ENCODE measurements around the gene GARIN5A.

- no peak for TF ChIP-seq NFIC (IDR thresholded peaks at IDR 0.05; ENCODE audit: borderline replicate concordance)
- no peak for TF ChIP-seq FOXJ3 (CRISPR knock-in tag; IDR thresholded peaks at IDR 0.05)
- TF ChIP-seq ELF1 (IDR thresholded peaks at IDR 0.05): no peak
- TF ChIP-seq, protein P1, sequence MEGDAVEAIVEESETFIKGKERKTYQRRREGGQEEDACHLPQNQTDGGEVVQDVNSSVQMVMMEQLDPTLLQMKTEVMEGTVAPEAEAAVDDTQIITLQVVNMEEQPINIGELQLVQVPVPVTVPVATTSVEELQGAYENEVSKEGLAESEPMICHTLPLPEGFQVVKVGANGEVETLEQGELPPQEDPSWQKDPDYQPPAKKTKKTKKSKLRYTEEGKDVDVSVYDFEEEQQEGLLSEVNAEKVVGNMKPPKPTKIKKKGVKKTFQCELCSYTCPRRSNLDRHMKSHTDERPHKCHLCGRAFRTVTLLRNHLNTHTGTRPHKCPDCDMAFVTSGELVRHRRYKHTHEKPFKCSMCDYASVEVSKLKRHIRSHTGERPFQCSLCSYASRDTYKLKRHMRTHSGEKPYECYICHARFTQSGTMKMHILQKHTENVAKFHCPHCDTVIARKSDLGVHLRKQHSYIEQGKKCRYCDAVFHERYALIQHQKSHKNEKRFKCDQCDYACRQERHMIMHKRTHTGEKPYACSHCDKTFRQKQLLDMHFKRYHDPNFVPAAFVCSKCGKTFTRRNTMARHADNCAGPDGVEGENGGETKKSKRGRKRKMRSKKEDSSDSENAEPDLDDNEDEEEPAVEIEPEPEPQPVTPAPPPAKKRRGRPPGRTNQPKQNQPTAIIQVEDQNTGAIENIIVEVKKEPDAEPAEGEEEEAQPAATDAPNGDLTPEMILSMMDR (IDR thresholded peaks at IDR 0.05): no peak
- no peak for TF ChIP-seq SMC3 (IDR thresholded peaks at IDR 0.05; ENCODE audit: low read depth, low read length)
- TF ChIP-seq TAF1 (IDR thresholded peaks at IDR 0.05; ENCODE audit: borderline replicate concordance, low read depth, low read length): no peak
- TF ChIP-seq EP300 (IDR thresholded peaks at IDR 0.05; ENCODE audit: borderline replicate concordance in 1 of 2, low read depth in 1 of 2, low read length in 1 of 2): no peak
- no peak for TF ChIP-seq SIN3A (IDR thresholded peaks at IDR 0.05; ENCODE audit: borderline replicate concordance, low read depth, low read length)
- TF ChIP-seq GATA2 (CRISPR knock-in tag; IDR thresholded peaks at IDR 0.05): no peak
- TF ChIP-seq REST (IDR thresholded peaks at IDR 0.05; ENCODE audit: low read depth, low read length): no peak
- no peak for TF ChIP-seq USF2 (IDR thresholded peaks at IDR 0.05; ENCODE audit: borderline replicate concordance, low read depth, low read length)
- no peak for TF ChIP-seq PBX3 (IDR thresholded peaks at IDR 0.05)
- TF ChIP-seq IRF3 (IDR thresholded peaks at IDR 0.05; ENCODE audit: low read depth, low read length): no peak
Observed at GRCh38 chr19:50500753-50501151, 24.1 kb upstream of the GARIN5A start.

Measured in SK-N-SH (cell line).